H1 (cell line): ENCODE measurements around the gene MKNK2. TPM values are rescaled to one million over a fixed set of nuclear protein-coding genes. Genes with fewer than 3 reads are reported as not detected.
"Not testable (repeated sequence)": the region's sequence is repeated elsewhere in the genome, so short reads cannot be mapped to it uniquely, and the experiment has no call there.

Experiments
- CTCF ChIA-PET: fragments of 300-600 bp; sonication (Branson Sonifier 250); formaldehyde crosslinking; loops from one replicate; lab custom pipeline; 2021; ENCODE audit not compliant: partially characterized antibody; lab: Charles Lee
- POLR2A ChIA-PET: fragments of 300-600 bp; sonication (Branson Sonifier 250); formaldehyde crosslinking; loops from one replicate; lab custom pipeline; 2021; ENCODE audit warnings: inconsistent platforms; ENCODE audit not compliant: partially characterized antibody; lab: Charles Lee
- DNase-seq, 2 experiments: peaks; one replicate each; pipeline versions ENCODE4 v3.0.0 to v3.0.0-alpha.2; 2010 to 2022; ENCODE audit warnings: low spot score in 2 of 2, low read depth in 1 of 2, mixed read lengths in 1 of 2
- FAIRE-seq: peaks from 2 replicates; lab custom pipeline; 2011; peaks lifted over from hg19 to GRCh38; lab: Jason Lieb, UNC
- H2AFZ ChIP-seq: 2 replicates; pipeline ENCODE4 v1.8.1; 2012; ENCODE audit warnings: low read length, inconsistent platforms
- H2AK5ac ChIP-seq: 2 replicates; pipeline ENCODE4 v1.6.1; 2013; ENCODE audit warnings: low read depth, low read length
- H2BK120ac ChIP-seq: replicated peaks from 2 replicates; pipeline ENCODE3; 2013; ENCODE audit warnings: low read depth, low read length, inconsistent platforms
- H2BK12ac ChIP-seq: 2 replicates; pipeline ENCODE4 v1.6.1; 2013; ENCODE audit warnings: low read depth, low read length
- H2BK15ac ChIP-seq: 2 replicates; pipeline ENCODE4 v1.6.1; 2013; ENCODE audit warnings: low read length
- H2BK20ac ChIP-seq: 2 replicates; pipeline ENCODE4 v1.6.1; 2013; ENCODE audit warnings: low read length
- H2BK5ac ChIP-seq: 2 replicates; pipeline ENCODE4 v1.6.1; 2013; ENCODE audit warnings: low read depth, low read length
- H3K14ac ChIP-seq: 2 replicates; pipeline ENCODE4 v1.6.1; 2013; ENCODE audit warnings: inconsistent platforms; ENCODE audit not compliant: insufficient read length
- H3K18ac ChIP-seq: 2 replicates; pipeline ENCODE4 v1.6.1; 2013; ENCODE audit warnings: low read length; ENCODE audit errors: extremely low read depth
- H3K23ac ChIP-seq: 2 replicates; pipeline ENCODE4 v1.6.1; 2013; ENCODE audit warnings: inconsistent platforms; ENCODE audit not compliant: insufficient read length
- H3K23me2 ChIP-seq: 2 replicates; pipeline ENCODE4 v1.6.1; 2013; ENCODE audit warnings: low read depth, low read length
- H3K27ac ChIP-seq: 2 replicates; pipeline ENCODE4 v1.6.1; 2011; ENCODE audit warnings: low read depth, low read length, inconsistent platforms
- H3K27me3 ChIP-seq, 4 experiments: replicated peaks in 1 of 4; 1 replicate in 1 of 4; 2 replicates in 3 of 4; pipeline versions ENCODE4 v1.6.1 to v1.8.1; 2011 to 2013; ENCODE audit warnings: low read length in 3 of 4, mild to moderate bottlenecking in 3 of 4, inconsistent platforms in 2 of 4, mixed read lengths in 2 of 4, moderate library complexity in 1 of 4; ENCODE audit not compliant: control insufficient read depth in 3 of 4, insufficient read depth in 3 of 4; ENCODE audit errors: extremely low read depth in 1 of 4
- H3K36me3 ChIP-seq, 4 experiments: 2 replicates each; pipeline versions ENCODE4 v1.6.1 to v1.8.1; 2011 to 2013; ENCODE audit warnings: mild to moderate bottlenecking in 4 of 4, low read length in 3 of 4, moderate library complexity in 2 of 4, control low read depth in 1 of 4, inconsistent platforms in 1 of 4; ENCODE audit not compliant: insufficient read depth in 4 of 4, control insufficient read depth in 2 of 4
- H3K4ac ChIP-seq: replicated peaks from 2 replicates; pipeline ENCODE3; 2013; ENCODE audit warnings: low read length, low read depth, mixed read lengths, inconsistent platforms; ENCODE audit not compliant: insufficient read length
- H3K4me1 ChIP-seq, 4 experiments: replicated peaks in 1 of 4; 1 replicate in 1 of 4; 2 replicates in 3 of 4; pipeline versions ENCODE4 v1.6.1 to v1.8.1; 2011 to 2013; ENCODE audit warnings: low read length in 3 of 4, inconsistent platforms in 2 of 4, mixed read lengths in 1 of 4; ENCODE audit not compliant: insufficient read depth in 4 of 4, control insufficient read depth in 3 of 4
- H3K4me2 ChIP-seq, 2 experiments: 2 replicates each; pipeline versions ENCODE4 v1.6.1 to v1.8.1; 2011 to 2013; ENCODE audit warnings: low read depth in 2 of 2, low read length in 2 of 2, control low read depth in 1 of 2, inconsistent platforms in 1 of 2, mild to moderate bottlenecking in 1 of 2; ENCODE audit not compliant: insufficient read depth in 1 of 2
- H3K4me3 ChIP-seq, 4 experiments: fragments of 200-600, 300-600 bp in 1 of 4; sonication (generic), shearing (Covaris generic), sonication (Bioruptor Twin) in 1 of 4; 2 replicates each; pipeline versions ENCODE4 v1.5.1 to v1.8.1; 2011 to 2016; ENCODE audit warnings: low read length in 4 of 4, low read depth in 3 of 4, control low read depth in 2 of 4, inconsistent platforms in 2 of 4, mild to moderate bottlenecking in 2 of 4, mixed read lengths in 1 of 4, moderate library complexity in 1 of 4; ENCODE audit not compliant: insufficient read depth in 2 of 4; ENCODE audit errors: extremely low read depth in 1 of 4
- H3K56ac ChIP-seq: replicated peaks from 2 replicates; pipeline ENCODE3; 2013; ENCODE audit warnings: low read depth, mild to moderate bottlenecking, mixed read lengths, low read length, inconsistent platforms; ENCODE audit not compliant: insufficient read length
- H3K79me1 ChIP-seq: 2 replicates; pipeline ENCODE4 v1.6.1; 2013; ENCODE audit warnings: low read depth, low read length, control low read depth
- H3K79me2 ChIP-seq, 2 experiments: 2 replicates each; pipeline versions ENCODE4 v1.6.1 to v1.8.1; 2012 to 2013; ENCODE audit warnings: low read length in 2 of 2, mild to moderate bottlenecking in 2 of 2, inconsistent platforms in 1 of 2; ENCODE audit not compliant: insufficient read depth in 2 of 2, control insufficient read depth in 1 of 2
- H3K9ac ChIP-seq, 4 experiments: replicated peaks in 1 of 4; 1 replicate in 1 of 4; 2 replicates in 3 of 4; pipeline versions ENCODE4 v1.6.1 to v1.8.1; 2011 to 2013; ENCODE audit warnings: low read depth in 3 of 4, low read length in 3 of 4, control low read depth in 2 of 4, mild to moderate bottlenecking in 2 of 4, moderate library complexity in 2 of 4, inconsistent platforms in 1 of 4; ENCODE audit errors: extremely low read depth in 1 of 4
- H3K9me3 ChIP-seq, 2 experiments: 2 replicates each; pipeline versions ENCODE4 v1.6.1 to v1.8.1; 2012 to 2013; ENCODE audit warnings: mild to moderate bottlenecking in 2 of 2, moderate library complexity in 2 of 2, control low read depth in 1 of 2, inconsistent platforms in 1 of 2, low read depth in 1 of 2, low read length in 1 of 2, mixed read lengths in 1 of 2; ENCODE audit not compliant: insufficient read depth in 2 of 2
- H4K20me1 ChIP-seq, 2 experiments: replicated peaks in 1 of 2; 2 replicates each; pipeline versions ENCODE3 to v1.8.1; 2011 to 2013; ENCODE audit warnings: inconsistent platforms in 2 of 2, low read length in 2 of 2, mild to moderate bottlenecking in 1 of 2; ENCODE audit not compliant: insufficient read depth in 2 of 2, control insufficient read depth in 1 of 2
- H4K5ac ChIP-seq: 2 replicates; pipeline ENCODE4 v1.6.1; 2013; ENCODE audit warnings: low read length, low read depth, mixed read lengths, inconsistent platforms; ENCODE audit not compliant: insufficient read length
- H4K8ac ChIP-seq: 2 replicates; pipeline ENCODE4 v1.8.0; 2013; ENCODE audit warnings: mild to moderate bottlenecking, moderate library complexity, low read length, inconsistent platforms; ENCODE audit not compliant: insufficient read depth; ENCODE audit errors: extremely low read depth
- H4K91ac ChIP-seq: replicated peaks from 2 replicates; pipeline ENCODE3; 2013; ENCODE audit warnings: low read length, mixed read lengths, inconsistent platforms; ENCODE audit not compliant: insufficient read length
- CHD2 ChIP-seq: IDR thresholded peaks from 2 replicates; pipeline ENCODE4 v1.6.1; 2012; ENCODE audit warnings: low read length, improper control_type of control experiment
- FOSL1 ChIP-seq: IDR thresholded peaks from 2 replicates; pipeline ENCODE4 v1.6.1; 2011; ENCODE audit warnings: mild to moderate bottlenecking, low read depth, low read length, moderate library complexity; ENCODE audit not compliant: insufficient read depth
- WGBS, 2 experiments: shearing (Covaris generic) in 1 of 2; methylation state at CpG; one replicate each; pipeline versions ENCODE4 v1.1.6 to v1.1.7; 2013 to 2015; ENCODE audit warnings: low lambda C conversion rate in 2 of 2, mixed read lengths in 2 of 2, inconsistent platforms in 1 of 2, low coverage in 1 of 2, missing lambda C conversion rate in 1 of 2; ENCODE audit not compliant: insufficient replicate concordance in 2 of 2, insufficient coverage in 1 of 2, insufficient read length in 1 of 2; ENCODE audit errors: extremely low coverage in 1 of 2, missing lambda C conversion rate in 1 of 2; 5-methylcytosine and 5-hydroxymethylcytosine counted together
- polyA plus RNA-seq, 7 experiments: library from polyadenylated mRNA; depleted of rRNA in 3 of 7; stranded (reverse) in 5 of 7; unstranded in 2 of 7; fragments of >200 nt in 5 of 7; fragments of 200-250 nt in 2 of 7; gene quantifications; 1 replicate in 5 of 7; 2 replicates in 1 of 7; 4 replicates in 1 of 7; pipeline versions ENCODE4 v1.2.1 to v1.2.3, GENCODE V29; 2011 to 2013; ENCODE audit warnings: missing spikeins in 2 of 7, mixed read lengths in 2 of 7
- total RNA-seq: library from RNA; stranded (reverse); fragmentation: NEBNext Ultra II Directional; extraction: Animal tissue kit (Norgen Biotek cat#: 25700); gene quantifications from 2 replicates; pipeline ENCODE4 v1.2.1, GENCODE V29; 2021

The MKNK2 gene
- total and polyA plus RNA-seq, 2 of the 8 experiments (the other 6 are each of a cell fraction or from before 2014, with no cell fraction given), result 163 to 166 TPM

DNA sequence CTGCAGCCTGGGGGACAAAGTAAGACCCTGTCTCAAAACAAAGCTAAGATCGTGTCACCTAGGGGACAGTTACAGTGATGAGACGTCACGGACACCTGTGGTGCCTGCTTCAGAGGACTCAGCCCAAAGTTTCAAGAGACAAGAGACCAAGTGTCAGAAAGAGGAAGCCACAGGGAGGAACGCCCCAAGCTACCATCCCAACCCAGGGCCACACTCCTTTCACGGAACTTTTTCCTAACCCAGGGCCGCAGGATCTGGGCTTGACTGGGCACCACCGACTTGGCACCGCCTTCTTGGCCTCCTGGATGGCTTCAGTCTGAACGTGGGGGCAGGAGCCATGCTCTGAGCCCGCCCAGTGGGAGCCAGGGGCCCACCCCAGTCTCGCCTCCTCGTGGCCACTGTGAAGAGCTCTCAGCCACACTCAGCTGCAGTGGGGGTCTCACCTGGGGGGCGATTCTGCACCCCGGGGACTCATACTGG is 36.6 kb upstream of the MKNK2 start (continued):
- TF ChIP-seq FOSL1, result no peak
- TF ChIP-seq CHD2, result no peak

- H3K27me3 ChIP-seq, H2BK5ac ChIP-seq, H4K20me1 ChIP-seq, H2AK5ac ChIP-seq, H3K79me2 ChIP-seq, H3K9me3 ChIP-seq, H3K23me2 ChIP-seq, H4K5ac ChIP-seq, H3K23ac ChIP-seq, H3K4me2 ChIP-seq, DNase-seq, H3K14ac ChIP-seq, H3K27ac ChIP-seq, H2AFZ ChIP-seq, H2BK12ac ChIP-seq, H3K4ac ChIP-seq, H2BK15ac ChIP-seq, H2BK120ac ChIP-seq, FAIRE-seq, H3K4me3 ChIP-seq, H4K8ac ChIP-seq, H3K9ac ChIP-seq, H2BK20ac ChIP-seq, H4K91ac ChIP-seq, H3K79me1 ChIP-seq, H3K56ac ChIP-seq, H3K18ac ChIP-seq, H3K4me1 ChIP-seq, H3K36me3 ChIP-seq: not testable (repeated sequence)
- 94% methylated on average over 13 of the region's 13 CpGs; no CpG with 5 or more reads in 1 of the 2 experiments for WGBS, 2 experiments
- ChIA-PET POLR2A (interaction anchor here (2.6 kb wide), 1 partner anchor 35 kb away, joined by 14 read pairs; no protein-coding TSS in a partner anchor), CTCF (interaction anchor here (0.6 to 1.7 kb wide), 5 partner anchors 9 to 92 kb away, joined by 3 to 5 read pairs (median 4); no protein-coding TSS in a partner anchor)
These were observed 35.9 kb upstream of the MKNK2 start for GRCh38 chr19:2086695-2087620.
